Right ventricle myocardium superior (tissue), 1 donor: Measurements from ENCODE around the gene TWF1. TPM values are rescaled to one million over a fixed set of nuclear protein-coding genes. Genes with fewer than 3 reads are reported as not detected.
"Not testable (repeated sequence)": the region's sequence is repeated elsewhere in the genome, so short reads cannot be mapped to it uniquely, and the experiment has no call there.

Experiments
- ATAC-seq: fragments of 200-7000 bp; cut with Tn5 transposase; one replicate; pipeline ENCODE4 v1.9.1; 2020; ENCODE audit warnings: mild to moderate bottlenecking; ENCODE audit not compliant: poor library complexity
- DNase-seq: peaks from one replicate; pipeline ENCODE4 v3.0.0-alpha.2; 2020
- intact Hi-C: fragments of 100-400 bp; cut with DNase I; formaldehyde crosslinking; loops from one replicate; pipeline ENCODE4 v1.11.2; 2022
- long read RNA-seq: library from polyadenylated mRNA; unstranded; transcript quantifications from one replicate; pipeline ENCODE4 v2.0.0, GENCODE V29; 2021
- total RNA-seq: library from RNA; stranded (reverse); fragmentation: NEBNext Ultra II Directional; extraction: Animal tissue kit (Norgen Biotek cat#: 25700); gene quantifications from one replicate; pipeline ENCODE4 v1.2.1, GENCODE V29; 2021
- donor health status: DM: no; HTN: yes; CAD: no; lungs with severe emphysema.

Gene TWF1
- 11.9 TPM for total RNA-seq
- long read RNA-seq, transcript TWF1-201 (9 exons, 3,045 nt) = major isoform, 27 of 34 reads
- long read RNA-seq, partial matches to known transcripts = 0 of 34 reads
- long read RNA-seq, other reads (novel, unspliced or antisense) = 3 of 34 reads

DNA sequence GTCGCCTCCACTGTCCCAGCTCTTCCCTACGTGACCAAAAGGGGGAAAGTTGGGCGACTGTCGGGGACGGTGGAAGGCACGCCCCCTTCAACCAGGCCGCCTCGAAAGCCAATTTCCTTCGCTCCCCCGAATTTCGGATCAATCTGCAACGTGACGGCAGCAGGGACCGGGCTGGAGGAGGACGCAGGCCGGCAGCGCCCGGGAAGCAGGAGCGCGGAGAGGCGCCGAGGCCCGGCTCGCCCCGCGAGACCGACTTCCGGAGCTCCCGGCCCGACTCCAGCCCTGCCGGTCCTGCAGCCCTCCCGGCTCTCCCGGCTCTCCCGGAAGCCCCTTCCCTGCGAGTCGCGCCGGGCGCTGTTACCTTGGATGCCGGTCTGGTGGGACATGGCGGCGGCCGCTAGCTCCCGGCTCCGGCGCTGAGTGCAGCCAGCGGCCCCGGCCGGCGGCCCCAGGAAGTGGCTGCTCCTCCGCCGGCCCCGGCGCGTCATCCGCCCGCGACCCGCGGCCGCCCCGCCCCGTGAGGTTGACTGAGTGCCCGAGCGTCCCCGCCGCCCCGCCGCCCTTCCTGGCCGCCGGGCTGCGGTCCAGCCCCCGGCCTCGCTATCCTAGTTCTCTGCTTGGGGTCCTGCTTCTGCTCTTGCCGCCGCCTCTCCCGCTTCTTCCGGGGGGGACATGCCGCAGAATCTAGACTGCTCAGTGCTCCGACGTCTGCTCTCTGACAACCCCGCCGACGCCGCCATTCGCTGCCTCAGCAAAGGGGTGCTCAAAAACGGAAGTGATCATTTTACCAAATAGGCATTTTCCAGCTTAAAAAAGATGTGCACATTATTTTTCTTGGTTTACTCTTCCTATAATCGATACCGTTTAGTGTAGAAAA is at the start of gene TWF1:
TWF1 (minus strand) TSS at position 458 of the 877 bp plus-strand sequence; CDS start at position 386, 72 bp downstream.
- ATAC-seq = peak; percentile 100
- intact Hi-C loops = loop anchor here (10.0 kb wide), 1 partner anchor 79 kb away; no protein-coding TSS in a partner anchor
- DNase-seq = peak; percentile 94

DNA sequence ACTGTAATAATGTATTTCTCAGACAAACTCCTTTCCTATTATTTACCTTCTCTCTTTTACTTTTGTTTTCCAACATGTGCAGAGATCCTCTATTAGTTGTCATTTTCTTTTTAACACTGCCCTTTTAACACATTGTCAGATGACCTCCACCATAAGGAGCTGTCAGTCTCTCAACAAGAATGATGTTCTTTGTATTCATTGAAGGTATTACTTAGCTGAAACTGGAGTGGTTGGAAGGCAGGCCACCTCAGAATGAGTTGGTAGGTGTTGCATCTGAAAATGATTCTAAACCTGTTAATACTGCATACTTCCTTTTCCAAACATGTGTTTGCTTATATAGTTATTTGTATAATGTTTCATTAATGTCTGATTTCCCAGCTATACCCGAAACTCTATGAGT is 46.6 kb upstream of the TWF1 start:
- DNase-seq = no peak
- intact Hi-C loops = no loop called here
- ATAC-seq = no peak

DNA sequence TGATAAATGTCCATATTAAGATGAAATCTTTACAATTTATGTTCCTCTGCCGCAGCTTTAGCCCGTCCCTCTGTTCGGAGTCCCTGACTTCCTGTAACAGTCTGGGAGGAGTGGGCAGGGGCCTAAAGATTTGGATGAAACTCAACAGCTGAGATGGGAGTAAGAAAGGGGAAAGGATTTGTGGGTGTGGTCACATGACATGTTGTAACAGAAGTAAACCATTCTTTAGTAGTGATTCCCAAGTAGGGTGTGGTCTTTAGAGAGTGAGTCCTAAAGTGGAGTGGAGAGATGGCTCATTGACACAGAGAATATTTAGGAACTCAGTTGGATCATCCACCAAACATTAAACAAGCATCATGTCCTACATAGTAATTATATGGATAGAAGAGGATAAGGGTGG is 42.7 kb upstream of the TWF1 start:
- no peak for DNase-seq
- ATAC-seq = no peak
- intact Hi-C loops = no loop called here

DNA sequence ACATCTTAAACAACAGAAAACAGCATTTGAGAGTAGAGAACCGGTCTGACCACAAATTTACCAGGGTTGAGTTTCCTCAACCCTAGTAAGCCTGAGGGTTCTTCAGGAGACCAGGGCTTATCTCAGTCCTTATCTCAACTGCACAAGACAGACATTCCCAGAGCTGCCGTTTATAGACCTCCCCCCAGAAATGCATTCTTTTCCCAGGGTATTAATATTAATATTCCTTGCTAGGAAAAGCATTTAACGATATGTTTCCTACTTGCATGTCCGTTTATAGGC is 42.0 kb upstream of the TWF1 start:
- intact Hi-C loops = no loop called here
- ATAC-seq (no peak), DNase-seq (no peak)

DNA sequence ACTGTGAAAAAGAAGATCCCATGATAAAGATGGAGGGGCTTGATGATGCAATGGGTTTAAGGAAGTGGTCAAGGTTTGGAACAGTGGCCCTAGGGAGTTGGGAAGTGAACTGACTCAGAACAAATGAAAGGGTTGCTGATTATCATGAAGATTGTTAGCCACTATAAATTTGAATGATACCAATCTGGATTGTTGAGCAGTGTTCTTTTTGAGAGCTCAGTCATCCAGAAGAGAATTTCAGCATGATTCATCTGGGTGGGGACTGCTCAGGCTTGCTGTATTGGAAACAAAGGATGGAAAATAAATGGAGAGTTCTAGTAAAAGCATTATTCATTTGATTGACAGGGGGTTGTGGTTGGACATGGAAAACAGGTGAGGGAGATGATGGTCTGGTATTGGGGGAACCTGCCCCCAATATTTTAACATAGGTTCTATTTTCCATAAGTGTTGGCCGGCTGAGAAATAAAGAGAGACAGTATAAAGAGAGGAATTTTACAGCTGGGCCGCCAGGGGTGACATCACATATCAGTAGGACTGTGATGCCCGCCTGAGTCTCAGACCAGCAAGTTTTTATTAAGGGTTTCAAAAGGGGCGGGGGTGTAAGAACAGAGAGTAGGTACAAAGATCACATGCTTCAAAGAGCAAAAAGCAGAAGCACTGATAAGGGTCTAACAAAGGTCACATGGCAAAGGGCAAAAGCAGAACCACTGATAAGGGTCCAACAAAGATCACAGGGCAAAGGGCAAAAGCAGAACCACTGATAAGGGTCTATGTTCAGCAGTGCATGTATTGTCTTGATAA is 41.5 kb upstream of the TWF1 start:
- intact Hi-C loops, ATAC-seq, DNase-seq: not testable (repeated sequence)

DNA sequence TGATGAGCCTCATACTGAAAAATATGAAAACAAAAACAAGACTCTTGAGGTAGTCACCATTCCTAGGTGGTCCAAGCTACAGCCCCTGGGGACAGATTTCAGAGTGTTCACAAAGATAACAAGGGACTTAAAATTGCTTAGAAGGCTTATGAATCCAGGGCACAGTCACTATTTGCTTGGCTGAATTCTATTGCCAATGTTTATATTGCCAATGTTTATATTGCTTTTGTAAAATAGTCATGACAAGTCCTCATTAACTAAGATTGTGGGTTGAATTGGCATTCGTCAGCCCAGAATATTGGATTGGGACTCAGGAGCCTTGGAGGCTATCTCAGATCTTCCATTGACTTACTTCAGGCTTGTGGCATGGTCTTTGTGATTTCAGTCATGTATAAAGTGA is 36.1 kb upstream of the TWF1 start:
- no peak for DNase-seq
- no peak for ATAC-seq

DNA sequence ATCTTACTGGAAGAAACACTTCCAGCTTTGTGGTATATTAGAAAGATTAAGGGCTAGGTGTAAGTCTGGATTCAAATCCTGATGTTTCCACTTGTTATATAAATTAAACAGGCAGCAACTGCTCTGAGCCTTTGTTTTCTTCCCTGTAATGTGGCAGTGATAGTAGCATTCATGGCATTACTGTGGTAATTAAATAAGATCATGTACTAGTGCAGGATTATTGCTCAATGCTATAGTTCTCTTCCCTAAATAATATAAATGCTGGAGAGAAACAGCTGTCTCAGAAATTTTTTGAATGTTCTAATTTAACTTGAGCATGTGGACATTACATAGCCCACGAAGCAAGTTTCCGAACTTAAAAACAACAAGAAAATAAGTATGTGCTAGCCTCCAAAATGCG is 35.1 kb upstream of the TWF1 start:
- DNase-seq = no peak

More for the DNA sequence above, 36.1 kb upstream of the TWF1 start:
- intact Hi-C loops = no loop called here

DNA sequence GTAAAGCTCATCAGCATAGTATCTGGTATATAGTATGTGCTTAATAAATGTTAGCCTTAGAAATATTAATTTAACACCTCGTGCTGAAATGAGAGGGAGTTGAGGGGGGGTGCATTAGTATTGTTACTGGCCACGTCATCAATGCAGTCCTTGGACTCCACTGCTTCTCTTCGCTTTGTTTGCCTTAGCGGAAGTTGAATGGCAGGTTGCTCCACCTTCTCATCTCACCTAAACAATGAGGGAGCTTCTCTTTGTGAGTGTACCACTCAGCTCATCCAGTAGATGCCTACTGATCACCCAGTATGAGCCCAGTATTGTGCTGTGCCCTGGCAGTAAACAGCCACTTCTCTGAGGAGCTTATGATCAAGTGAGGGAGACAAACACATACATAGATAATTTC is 34.2 kb upstream of the TWF1 start:
- DNase-seq = no peak
- no peak for ATAC-seq
- intact Hi-C loops = no loop called here

More for the DNA sequence above, 35.1 kb upstream of the TWF1 start:
- no peak for ATAC-seq
- intact Hi-C loops = no loop called here

DNA sequence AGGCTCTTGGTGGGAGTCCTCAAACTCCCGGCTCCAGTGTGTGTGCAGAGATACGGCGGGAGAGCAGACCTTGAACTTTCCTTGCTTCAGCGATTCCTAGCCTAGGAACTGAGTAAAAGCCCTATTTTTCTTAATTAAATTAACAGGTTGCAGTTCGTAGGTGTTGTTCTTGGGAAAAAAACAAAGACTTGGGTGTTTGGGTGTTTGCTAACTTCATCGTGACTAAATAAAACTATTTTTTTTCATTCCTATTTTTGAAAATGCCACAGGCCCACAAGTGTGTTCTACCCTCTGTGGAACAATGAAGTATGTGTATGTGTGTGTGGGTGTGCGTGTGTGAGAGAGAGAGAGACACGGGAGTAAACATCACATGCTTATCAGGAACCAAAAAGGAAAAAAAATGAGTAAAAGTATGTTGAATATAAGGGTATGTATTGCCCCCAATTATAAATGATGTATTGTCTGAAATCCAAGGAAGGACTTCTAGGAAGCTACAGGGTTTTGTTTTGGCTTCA is 30.4 kb upstream of the TWF1 start:
- DNase-seq = no peak
- peak; percentile 53 for ATAC-seq
- intact Hi-C loops = no loop called here

DNA sequence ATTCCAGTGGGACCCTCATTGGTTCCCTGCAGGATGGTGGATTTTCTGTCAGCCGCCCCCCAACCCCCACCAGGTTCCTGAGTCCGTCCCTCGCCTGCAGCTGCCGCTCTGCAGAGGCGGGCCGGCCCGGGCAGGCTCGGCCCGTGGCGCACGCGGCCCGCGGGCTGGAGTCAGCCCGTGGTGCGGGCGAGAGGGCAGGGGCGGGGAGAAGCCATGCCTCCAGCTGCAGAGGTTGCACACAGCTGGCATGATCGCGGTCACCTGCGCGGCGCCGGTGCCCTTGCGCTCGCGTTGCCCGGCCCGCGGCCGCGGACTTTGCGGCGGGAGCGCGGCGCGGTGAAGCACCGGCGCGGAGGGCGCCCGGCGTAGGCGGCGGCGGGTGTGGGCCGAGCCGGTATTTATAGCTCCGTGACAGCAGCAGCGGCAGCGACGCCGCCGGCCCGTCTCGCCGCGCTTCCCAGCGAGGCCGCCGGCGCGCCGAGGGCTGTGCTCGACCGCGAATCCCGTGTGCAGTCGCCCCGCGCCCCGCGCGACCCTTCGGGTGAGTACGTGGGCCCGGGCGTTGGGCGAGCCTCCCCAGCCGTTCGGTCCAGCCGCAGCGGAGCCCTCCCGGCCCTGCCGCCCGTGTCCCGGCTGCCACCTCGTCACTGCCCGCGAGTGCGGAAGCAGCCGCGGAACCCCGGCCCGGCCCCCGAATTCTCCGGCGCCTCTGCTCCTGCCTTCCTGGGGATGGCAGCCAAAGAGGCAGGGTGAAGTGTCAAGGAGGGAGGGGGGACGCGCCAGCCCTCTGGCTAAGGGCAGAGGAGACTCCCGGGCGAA is 29.7 kb upstream of the TWF1 start, which contains the start of gene TMEM117:
TMEM117 (plus strand) TSS at position 426 of the 819 bp plus-strand sequence.
- intact Hi-C loops = no loop called here
- peak; percentile 96 for ATAC-seq
- peak; percentile 89 for DNase-seq

DNA sequence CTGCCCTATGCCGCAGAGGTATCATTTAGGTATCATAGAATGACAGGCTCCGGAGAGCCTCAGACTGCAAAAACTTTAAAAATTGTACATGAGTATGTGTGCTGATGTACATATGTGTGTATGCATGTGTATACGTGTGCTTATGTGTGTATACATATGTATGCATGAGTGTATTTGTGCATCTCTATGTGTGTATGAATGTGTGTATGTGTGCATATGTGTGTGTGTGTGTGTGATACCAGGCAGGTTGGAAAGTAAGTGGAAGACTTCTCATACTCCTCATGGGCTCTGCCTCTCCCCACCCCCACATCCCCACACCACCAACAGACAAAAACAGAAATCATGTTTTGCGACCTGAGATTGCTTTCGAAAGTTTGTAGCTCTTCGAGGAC is 29.1 kb upstream of the TWF1 start:
- DNase-seq = no peak
- intact Hi-C loops = no loop called here
- no peak for ATAC-seq

DNA sequence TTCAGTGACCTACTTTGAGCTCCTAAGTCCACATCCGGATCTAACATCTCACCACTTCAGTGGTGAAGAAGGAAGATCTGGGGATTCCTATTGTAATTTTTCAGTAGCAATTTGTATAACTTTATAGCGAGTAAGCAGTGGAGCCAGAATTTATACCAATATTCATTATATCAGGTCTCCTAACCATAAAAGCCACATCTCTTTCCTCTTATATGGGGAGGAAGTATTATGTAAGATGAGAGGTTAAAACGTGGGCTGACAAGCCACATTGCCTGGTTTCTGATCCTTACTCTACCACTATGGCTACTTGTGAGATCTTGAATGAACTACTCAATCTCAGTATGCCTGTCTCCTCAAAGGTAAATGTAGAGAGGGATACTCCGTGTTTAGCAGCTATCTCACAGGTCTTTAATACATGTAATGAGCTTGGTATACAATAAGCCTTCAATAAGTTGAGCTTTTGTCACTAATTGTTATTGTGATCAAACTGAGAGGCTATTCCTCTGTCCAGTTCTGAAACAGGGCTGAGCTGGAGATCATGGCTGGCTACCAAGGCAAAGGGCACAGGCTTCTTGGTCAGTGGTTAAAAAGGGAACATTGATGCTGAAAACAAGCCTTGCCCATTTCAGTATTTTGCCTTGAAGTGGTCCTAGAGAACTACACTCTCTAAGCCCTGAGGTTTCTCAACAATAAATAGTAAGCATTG is 26.5 kb upstream of the TWF1 start:
- intact Hi-C loops = no loop called here
- ATAC-seq = no peak
- DNase-seq = no peak

DNA sequence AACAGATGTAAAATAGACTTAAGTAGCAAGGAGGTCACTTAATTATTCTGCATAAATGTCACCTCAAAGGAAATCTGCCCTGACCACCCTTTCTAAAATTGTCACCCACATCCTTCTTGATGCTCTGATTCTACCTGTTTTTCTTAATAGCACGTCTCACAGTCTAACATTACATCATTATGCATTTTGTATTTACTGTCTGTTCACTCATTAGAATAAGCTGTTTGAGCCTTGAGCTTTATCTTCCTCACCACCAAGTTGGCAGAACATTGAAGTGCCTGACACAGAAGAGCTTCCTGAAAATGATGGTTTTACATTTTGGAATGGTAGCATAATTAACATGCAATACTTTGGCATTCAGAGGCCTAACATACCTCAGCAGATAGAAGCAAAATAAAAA is 21.0 kb upstream of the TWF1 start:
- DNase-seq = no peak
- intact Hi-C loops = no loop called here
- ATAC-seq = no peak

DNA sequence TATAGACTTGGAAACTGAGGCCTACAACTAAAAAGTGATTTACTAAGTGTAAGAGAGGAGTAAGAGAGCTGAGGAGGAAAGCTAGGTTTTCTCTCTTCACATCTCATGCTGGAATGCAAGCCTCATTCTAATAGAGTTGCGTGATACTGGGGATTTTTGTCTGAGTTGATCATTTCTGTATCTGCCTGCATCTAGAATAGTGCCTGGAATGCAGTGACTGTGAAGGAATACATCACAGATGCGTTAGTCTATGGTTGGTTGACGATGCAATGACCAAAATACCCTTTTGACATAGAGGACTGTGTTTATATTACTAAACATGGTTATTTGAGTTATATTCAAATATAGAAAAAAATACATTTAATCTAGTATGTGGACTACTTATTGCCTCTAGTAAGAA is 20.6 kb upstream of the TWF1 start:
- intact Hi-C loops = no loop called here
- DNase-seq (no peak), ATAC-seq (no peak)

DNA sequence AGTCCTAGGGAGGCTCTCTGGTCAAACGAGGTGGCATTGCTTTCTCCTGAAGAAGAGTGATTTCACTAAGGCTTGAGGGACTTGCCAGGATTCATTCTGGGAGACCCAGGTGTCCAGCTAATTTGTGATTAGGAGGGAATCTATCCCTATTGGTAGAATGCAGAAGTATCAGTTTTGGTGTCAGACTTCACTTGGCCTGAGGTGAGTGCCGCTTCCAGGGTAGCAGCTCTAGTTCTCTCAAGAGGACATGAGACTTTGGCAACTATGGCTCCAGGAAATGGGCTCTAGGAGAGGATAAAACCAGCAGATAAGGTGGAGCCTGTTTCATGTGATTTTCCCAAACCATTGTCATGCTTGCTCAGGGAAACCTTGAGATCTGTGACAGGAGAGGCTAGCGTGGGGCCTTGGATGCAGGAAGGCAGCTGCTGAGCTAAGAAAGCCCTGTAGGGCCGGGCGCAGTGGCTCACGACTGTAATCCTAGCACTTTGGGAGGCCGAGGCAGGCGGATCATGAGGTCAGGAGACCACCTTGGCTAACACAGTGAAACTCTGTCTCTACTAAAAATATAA is 18.2 kb upstream of the TWF1 start:
- ATAC-seq (no peak), DNase-seq (no peak)
- intact Hi-C loops = no loop called here

DNA sequence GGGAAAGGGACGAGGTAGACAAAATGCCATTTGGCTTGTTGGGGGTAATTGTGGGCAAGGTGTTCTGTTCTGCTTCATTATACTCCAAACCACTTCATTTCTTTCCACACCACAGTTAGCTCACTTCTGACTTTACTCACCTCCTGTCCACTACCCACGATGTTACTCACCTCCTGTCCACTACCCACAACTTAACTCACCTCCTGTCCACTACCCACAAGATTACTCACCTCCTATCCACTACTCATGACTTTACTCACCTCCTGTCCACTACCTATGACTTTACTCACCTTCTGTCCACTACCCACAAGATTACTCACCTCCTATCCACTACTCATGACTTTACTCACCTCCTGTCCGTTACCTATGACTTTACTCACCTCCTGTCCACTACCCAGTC is 10.1 kb upstream of the TWF1 start:
- ATAC-seq (no peak), DNase-seq (no peak)
- intact Hi-C loops = no loop called here

DNA sequence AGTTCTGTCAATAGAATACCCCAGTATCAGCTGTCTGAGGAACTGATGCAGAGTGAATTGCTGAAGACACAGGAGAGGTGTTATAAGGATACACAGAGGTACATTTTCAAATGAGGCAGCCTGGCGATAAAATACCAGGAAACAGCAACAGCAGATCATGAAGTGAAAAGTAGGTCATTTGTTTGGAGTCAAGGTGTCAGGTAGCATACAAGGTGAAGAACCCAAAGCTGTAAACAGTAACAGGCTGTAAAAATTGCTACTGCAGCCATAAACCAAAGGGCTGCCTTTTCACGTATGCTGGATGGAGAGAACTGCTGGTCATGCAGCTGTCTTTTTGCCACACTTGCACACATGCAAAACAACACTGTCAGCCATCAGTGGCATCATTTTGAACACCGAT is 9.3 kb upstream of the TWF1 start:
- DNase-seq (no peak), ATAC-seq (no peak)
- intact Hi-C loops = no loop called here

DNA sequence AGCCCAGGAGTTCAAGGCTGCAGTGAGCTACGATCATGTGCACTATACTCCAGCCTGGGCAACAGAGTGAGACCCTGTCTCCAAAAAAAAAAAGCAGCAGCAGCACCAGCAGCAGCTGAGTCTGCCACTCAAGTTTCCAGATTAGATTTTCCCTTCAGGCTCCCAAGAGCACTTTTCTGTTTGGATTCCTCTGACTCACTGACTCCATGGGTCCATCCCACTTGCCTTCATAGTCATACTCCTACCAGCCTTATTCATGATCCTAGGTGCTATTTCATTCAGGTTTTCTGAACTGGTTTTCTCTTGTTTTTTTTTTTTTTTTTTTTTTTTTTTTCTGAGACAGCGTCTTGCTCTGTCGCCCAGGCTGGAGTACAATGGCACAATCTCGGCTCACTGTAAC is 6.8 kb upstream of the TWF1 start:
- intact Hi-C loops = no loop called here
- ATAC-seq = no peak
- no peak for DNase-seq
